H1 (cell line): ENCODE results near the gene PPIC. TPM values are rescaled to one million over a fixed set of nuclear protein-coding genes. Genes with fewer than 3 reads are reported as not detected.

Source experiments
- CTCF ChIA-PET: fragments of 300-600 bp; sonication (Branson Sonifier 250); formaldehyde crosslinking; loops from one replicate; lab custom pipeline; 2021; ENCODE audit not compliant: partially characterized antibody; lab: Charles Lee
- POLR2A ChIA-PET: fragments of 300-600 bp; sonication (Branson Sonifier 250); formaldehyde crosslinking; loops from one replicate; lab custom pipeline; 2021; ENCODE audit warnings: inconsistent platforms; ENCODE audit not compliant: partially characterized antibody; lab: Charles Lee
- DNase-seq, 2 experiments: peaks; one replicate each; pipeline versions ENCODE4 v3.0.0 to v3.0.0-alpha.2; 2010 to 2022; ENCODE audit warnings: low spot score in 2 of 2, low read depth in 1 of 2, mixed read lengths in 1 of 2
- FAIRE-seq: peaks from 2 replicates; lab custom pipeline; 2011; peaks lifted over from hg19 to GRCh38; lab: Jason Lieb, UNC
- H2AFZ ChIP-seq: 2 replicates; pipeline ENCODE4 v1.8.1; 2012; ENCODE audit warnings: low read length, inconsistent platforms
- H2AK5ac ChIP-seq: 2 replicates; pipeline ENCODE4 v1.6.1; 2013; ENCODE audit warnings: low read depth, low read length
- H2BK120ac ChIP-seq: replicated peaks from 2 replicates; pipeline ENCODE3; 2013; ENCODE audit warnings: low read depth, low read length, inconsistent platforms
- H2BK12ac ChIP-seq: 2 replicates; pipeline ENCODE4 v1.6.1; 2013; ENCODE audit warnings: low read depth, low read length
- H2BK15ac ChIP-seq: 2 replicates; pipeline ENCODE4 v1.6.1; 2013; ENCODE audit warnings: low read length
- H2BK20ac ChIP-seq: 2 replicates; pipeline ENCODE4 v1.6.1; 2013; ENCODE audit warnings: low read length
- H2BK5ac ChIP-seq: 2 replicates; pipeline ENCODE4 v1.6.1; 2013; ENCODE audit warnings: low read depth, low read length
- H3K14ac ChIP-seq: 2 replicates; pipeline ENCODE4 v1.6.1; 2013; ENCODE audit warnings: inconsistent platforms; ENCODE audit not compliant: insufficient read length
- H3K18ac ChIP-seq: 2 replicates; pipeline ENCODE4 v1.6.1; 2013; ENCODE audit warnings: low read length; ENCODE audit errors: extremely low read depth
- H3K23ac ChIP-seq: 2 replicates; pipeline ENCODE4 v1.6.1; 2013; ENCODE audit warnings: inconsistent platforms; ENCODE audit not compliant: insufficient read length
- H3K23me2 ChIP-seq: 2 replicates; pipeline ENCODE4 v1.6.1; 2013; ENCODE audit warnings: low read depth, low read length
- H3K27ac ChIP-seq: 2 replicates; pipeline ENCODE4 v1.6.1; 2011; ENCODE audit warnings: low read depth, low read length, inconsistent platforms
- H3K27me3 ChIP-seq, 4 experiments: replicated peaks in 1 of 4; 1 replicate in 1 of 4; 2 replicates in 3 of 4; pipeline versions ENCODE4 v1.6.1 to v1.8.1; 2011 to 2013; ENCODE audit warnings: low read length in 3 of 4, mild to moderate bottlenecking in 3 of 4, inconsistent platforms in 2 of 4, mixed read lengths in 2 of 4, moderate library complexity in 1 of 4; ENCODE audit not compliant: control insufficient read depth in 3 of 4, insufficient read depth in 3 of 4; ENCODE audit errors: extremely low read depth in 1 of 4
- H3K36me3 ChIP-seq, 4 experiments: 2 replicates each; pipeline versions ENCODE4 v1.6.1 to v1.8.1; 2011 to 2013; ENCODE audit warnings: mild to moderate bottlenecking in 4 of 4, low read length in 3 of 4, moderate library complexity in 2 of 4, control low read depth in 1 of 4, inconsistent platforms in 1 of 4; ENCODE audit not compliant: insufficient read depth in 4 of 4, control insufficient read depth in 2 of 4
- H3K4ac ChIP-seq: replicated peaks from 2 replicates; pipeline ENCODE3; 2013; ENCODE audit warnings: low read length, low read depth, mixed read lengths, inconsistent platforms; ENCODE audit not compliant: insufficient read length
- H3K4me1 ChIP-seq, 4 experiments: replicated peaks in 1 of 4; 1 replicate in 1 of 4; 2 replicates in 3 of 4; pipeline versions ENCODE4 v1.6.1 to v1.8.1; 2011 to 2013; ENCODE audit warnings: low read length in 3 of 4, inconsistent platforms in 2 of 4, mixed read lengths in 1 of 4; ENCODE audit not compliant: insufficient read depth in 4 of 4, control insufficient read depth in 3 of 4
- H3K4me2 ChIP-seq, 2 experiments: 2 replicates each; pipeline versions ENCODE4 v1.6.1 to v1.8.1; 2011 to 2013; ENCODE audit warnings: low read depth in 2 of 2, low read length in 2 of 2, control low read depth in 1 of 2, inconsistent platforms in 1 of 2, mild to moderate bottlenecking in 1 of 2; ENCODE audit not compliant: insufficient read depth in 1 of 2
- H3K4me3 ChIP-seq, 4 experiments: fragments of 200-600, 300-600 bp in 1 of 4; sonication (generic), shearing (Covaris generic), sonication (Bioruptor Twin) in 1 of 4; 2 replicates each; pipeline versions ENCODE4 v1.5.1 to v1.8.1; 2011 to 2016; ENCODE audit warnings: low read length in 4 of 4, low read depth in 3 of 4, control low read depth in 2 of 4, inconsistent platforms in 2 of 4, mild to moderate bottlenecking in 2 of 4, mixed read lengths in 1 of 4, moderate library complexity in 1 of 4; ENCODE audit not compliant: insufficient read depth in 2 of 4; ENCODE audit errors: extremely low read depth in 1 of 4
- H3K56ac ChIP-seq: replicated peaks from 2 replicates; pipeline ENCODE3; 2013; ENCODE audit warnings: low read depth, mild to moderate bottlenecking, mixed read lengths, low read length, inconsistent platforms; ENCODE audit not compliant: insufficient read length
- H3K79me1 ChIP-seq: 2 replicates; pipeline ENCODE4 v1.6.1; 2013; ENCODE audit warnings: low read depth, low read length, control low read depth
- H3K79me2 ChIP-seq, 2 experiments: 2 replicates each; pipeline versions ENCODE4 v1.6.1 to v1.8.1; 2012 to 2013; ENCODE audit warnings: low read length in 2 of 2, mild to moderate bottlenecking in 2 of 2, inconsistent platforms in 1 of 2; ENCODE audit not compliant: insufficient read depth in 2 of 2, control insufficient read depth in 1 of 2
- H3K9ac ChIP-seq, 4 experiments: replicated peaks in 1 of 4; 1 replicate in 1 of 4; 2 replicates in 3 of 4; pipeline versions ENCODE4 v1.6.1 to v1.8.1; 2011 to 2013; ENCODE audit warnings: low read depth in 3 of 4, low read length in 3 of 4, control low read depth in 2 of 4, mild to moderate bottlenecking in 2 of 4, moderate library complexity in 2 of 4, inconsistent platforms in 1 of 4; ENCODE audit errors: extremely low read depth in 1 of 4
- H3K9me3 ChIP-seq, 2 experiments: 2 replicates each; pipeline versions ENCODE4 v1.6.1 to v1.8.1; 2012 to 2013; ENCODE audit warnings: mild to moderate bottlenecking in 2 of 2, moderate library complexity in 2 of 2, control low read depth in 1 of 2, inconsistent platforms in 1 of 2, low read depth in 1 of 2, low read length in 1 of 2, mixed read lengths in 1 of 2; ENCODE audit not compliant: insufficient read depth in 2 of 2
- H4K20me1 ChIP-seq, 2 experiments: replicated peaks in 1 of 2; 2 replicates each; pipeline versions ENCODE3 to v1.8.1; 2011 to 2013; ENCODE audit warnings: inconsistent platforms in 2 of 2, low read length in 2 of 2, mild to moderate bottlenecking in 1 of 2; ENCODE audit not compliant: insufficient read depth in 2 of 2, control insufficient read depth in 1 of 2
- H4K5ac ChIP-seq: 2 replicates; pipeline ENCODE4 v1.6.1; 2013; ENCODE audit warnings: low read length, low read depth, mixed read lengths, inconsistent platforms; ENCODE audit not compliant: insufficient read length
- H4K8ac ChIP-seq: 2 replicates; pipeline ENCODE4 v1.8.0; 2013; ENCODE audit warnings: mild to moderate bottlenecking, moderate library complexity, low read length, inconsistent platforms; ENCODE audit not compliant: insufficient read depth; ENCODE audit errors: extremely low read depth
- H4K91ac ChIP-seq: replicated peaks from 2 replicates; pipeline ENCODE3; 2013; ENCODE audit warnings: low read length, mixed read lengths, inconsistent platforms; ENCODE audit not compliant: insufficient read length
- BACH1 ChIP-seq: IDR thresholded peaks from 2 replicates; pipeline ENCODE4 v1.6.1; 2012; ENCODE audit warnings: low read length, improper control_type of control experiment
- CHD1 ChIP-seq: IDR thresholded peaks from 2 replicates; pipeline ENCODE4 v1.6.1; 2012; ENCODE audit warnings: low read depth, low read length, improper control_type of control experiment
- EP300 ChIP-seq, 2 experiments: IDR thresholded peaks; 1 replicate in 1 of 2; 2 replicates in 1 of 2; pipeline ENCODE4 v1.6.1; 2011 to 2012; ENCODE audit warnings: low read depth in 2 of 2, low read length in 2 of 2, mild to moderate bottlenecking in 2 of 2, borderline replicate concordance in 1 of 2, inconsistent platforms in 1 of 2, moderate library complexity in 1 of 2
- GTF2F1 ChIP-seq: IDR thresholded peaks from 2 replicates; pipeline ENCODE4 v1.6.1; 2012; ENCODE audit warnings: low read depth, low read length, improper control_type of control experiment, borderline replicate concordance
- JUN ChIP-seq: IDR thresholded peaks from 2 replicates; pipeline ENCODE4 v1.6.1; 2011; ENCODE audit warnings: low read depth, mild to moderate bottlenecking, improper control_type of control experiment, low read length
- NANOG ChIP-seq: IDR thresholded peaks from 2 replicates; pipeline ENCODE4 v1.6.1; 2011; ENCODE audit warnings: low read length, low read depth, mild to moderate bottlenecking, inconsistent platforms; ENCODE audit not compliant: insufficient read depth, poor library complexity, severe bottlenecking
- SP1 ChIP-seq: IDR thresholded peaks from 2 replicates; pipeline ENCODE4 v1.6.1; 2011; ENCODE audit warnings: low read depth, low read length
- SP4 ChIP-seq: IDR thresholded peaks from 2 replicates; pipeline ENCODE4 v1.6.1; 2012; ENCODE audit warnings: low read length, inconsistent platforms
- WGBS, 2 experiments: shearing (Covaris generic) in 1 of 2; methylation state at CpG; one replicate each; pipeline versions ENCODE4 v1.1.6 to v1.1.7; 2013 to 2015; ENCODE audit warnings: low lambda C conversion rate in 2 of 2, mixed read lengths in 2 of 2, inconsistent platforms in 1 of 2, low coverage in 1 of 2, missing lambda C conversion rate in 1 of 2; ENCODE audit not compliant: insufficient replicate concordance in 2 of 2, insufficient coverage in 1 of 2, insufficient read length in 1 of 2; ENCODE audit errors: extremely low coverage in 1 of 2, missing lambda C conversion rate in 1 of 2; 5-methylcytosine and 5-hydroxymethylcytosine counted together
- polyA plus RNA-seq, 7 experiments: library from polyadenylated mRNA; depleted of rRNA in 3 of 7; stranded (reverse) in 5 of 7; unstranded in 2 of 7; fragments of >200 nt in 5 of 7; fragments of 200-250 nt in 2 of 7; gene quantifications; 1 replicate in 5 of 7; 2 replicates in 1 of 7; 4 replicates in 1 of 7; pipeline versions ENCODE4 v1.2.1 to v1.2.3, GENCODE V29; 2011 to 2013; ENCODE audit warnings: missing spikeins in 2 of 7, mixed read lengths in 2 of 7
- total RNA-seq: library from RNA; stranded (reverse); fragmentation: NEBNext Ultra II Directional; extraction: Animal tissue kit (Norgen Biotek cat#: 25700); gene quantifications from 2 replicates; pipeline ENCODE4 v1.2.1, GENCODE V29; 2021
- TF ChIP-seq, protein P1 (sequence below), 3 experiments: IDR thresholded peaks; 1 replicate in 2 of 3; 2 replicates in 1 of 3; pipeline versions ENCODE4 v1.5.1 to v1.6.1; 2011; ENCODE audit warnings: low read length in 3 of 3, mild to moderate bottlenecking in 3 of 3, inconsistent platforms in 2 of 3, low read depth in 1 of 3, moderate library complexity in 1 of 3; ENCODE audit not compliant: insufficient read depth in 1 of 3; ENCODE audit errors: control extremely low read depth in 1 of 3

Gene PPIC
- total and polyA plus RNA-seq, 2 of the 8 experiments (the other 6 are each of a cell fraction or from before 2014, with no cell fraction given): 8.5 to 10.4 TPM

DNA sequence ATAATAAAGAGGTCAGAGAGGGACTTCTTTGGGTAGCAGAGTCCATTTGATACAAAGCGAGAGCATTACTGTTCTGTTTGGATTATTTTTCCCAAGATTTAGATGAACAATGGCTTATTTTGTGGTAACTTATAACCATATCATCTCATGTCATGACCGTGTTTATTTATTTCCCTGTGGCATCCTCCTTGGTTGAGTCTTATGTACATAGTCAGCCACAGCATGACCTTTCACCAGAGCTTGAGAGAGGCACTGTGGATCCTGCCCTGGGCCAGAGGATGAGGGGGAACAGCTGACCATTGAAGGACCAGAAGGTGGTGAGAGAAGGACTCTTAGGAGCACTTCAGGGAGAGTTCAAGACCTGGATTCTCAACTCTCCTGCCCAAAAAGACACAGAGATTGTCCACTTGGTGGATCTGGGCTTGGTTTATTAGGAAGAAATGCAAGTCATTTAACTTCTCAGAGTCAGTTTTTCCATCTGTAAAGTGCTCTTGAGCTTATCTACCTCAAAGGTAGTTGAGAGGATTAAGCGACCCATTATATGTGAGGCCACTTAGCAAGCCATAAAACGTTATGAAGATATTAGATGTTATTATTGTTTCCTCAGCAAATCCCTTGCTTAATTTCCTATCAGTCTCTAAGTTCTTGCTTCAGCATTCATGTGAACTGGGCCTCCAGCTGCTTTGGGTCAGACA is 51.4 kb downstream of the PPIC start:
- Histone ChIP-seq H2BK12ac (no peak overlapping the region), H3K79me1 (no peaks in the 10 kb centered on the region; the same call in 1 of the 2 replicates), H3K14ac (no peak overlapping the region), H2AK5ac (no peak overlapping the region), H2BK120ac (no peak overlapping the region), H3K23me2 (no peaks in the 10 kb centered on the region), H4K91ac (no peak overlapping the region), H4K20me1 (no peaks in the 10 kb centered on the region), H3K18ac (no peak overlapping the region), H3K4me2 (no peak overlapping the region), H3K23ac (no peak overlapping the region), H3K4me1 (0 out of 7 replicates have a peak, but pooled peaks cover 0 to 3% (median 0%) of the 10 kb centered on the region in 4 experiments), H3K4me3 (no peak overlapping the region), H2BK20ac (no peak overlapping the region), H3K56ac (no peak overlapping the region), H3K9me3 (no peaks in the 10 kb centered on the region), H3K79me2 (no peaks in the 10 kb centered on the region), H3K9ac (no peak overlapping the region), H4K8ac (no peak overlapping the region), H3K27me3 (no peaks in the 10 kb centered on the region), H3K4ac (no peak overlapping the region), H2AFZ (no peak overlapping the region), H4K5ac (no peak overlapping the region), H2BK5ac (no peak overlapping the region), H3K36me3 (no peaks in the 10 kb centered on the region), H2BK15ac (no peak overlapping the region), H3K27ac (no peak overlapping the region)
- TF ChIP-seq EP300 (IDR thresholded peaks at IDR 0.05; ENCODE audit: borderline replicate concordance in 1 of 2, low read depth in 2 of 2, low read length in 2 of 2) (no peak), BACH1 (no peak), SP4 (no peak), SP1 (no peak), GTF2F1 (no peak), CHD1 (no peak), NANOG (no peak), JUN (no peak)
- TF ChIP-seq, protein P1, sequence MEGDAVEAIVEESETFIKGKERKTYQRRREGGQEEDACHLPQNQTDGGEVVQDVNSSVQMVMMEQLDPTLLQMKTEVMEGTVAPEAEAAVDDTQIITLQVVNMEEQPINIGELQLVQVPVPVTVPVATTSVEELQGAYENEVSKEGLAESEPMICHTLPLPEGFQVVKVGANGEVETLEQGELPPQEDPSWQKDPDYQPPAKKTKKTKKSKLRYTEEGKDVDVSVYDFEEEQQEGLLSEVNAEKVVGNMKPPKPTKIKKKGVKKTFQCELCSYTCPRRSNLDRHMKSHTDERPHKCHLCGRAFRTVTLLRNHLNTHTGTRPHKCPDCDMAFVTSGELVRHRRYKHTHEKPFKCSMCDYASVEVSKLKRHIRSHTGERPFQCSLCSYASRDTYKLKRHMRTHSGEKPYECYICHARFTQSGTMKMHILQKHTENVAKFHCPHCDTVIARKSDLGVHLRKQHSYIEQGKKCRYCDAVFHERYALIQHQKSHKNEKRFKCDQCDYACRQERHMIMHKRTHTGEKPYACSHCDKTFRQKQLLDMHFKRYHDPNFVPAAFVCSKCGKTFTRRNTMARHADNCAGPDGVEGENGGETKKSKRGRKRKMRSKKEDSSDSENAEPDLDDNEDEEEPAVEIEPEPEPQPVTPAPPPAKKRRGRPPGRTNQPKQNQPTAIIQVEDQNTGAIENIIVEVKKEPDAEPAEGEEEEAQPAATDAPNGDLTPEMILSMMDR (IDR thresholded peaks at IDR 0.05; ENCODE audit: control extremely low read depth in 1 of 3, insufficient read depth in 1 of 3, low read depth in 1 of 3, low read length in 3 of 3): no peak
- ChIA-PET CTCF (no interaction called here), POLR2A (no interaction called here)
- DNase-seq (no peak), FAIRE-seq (no peak)
- 91% methylated on average over 4 of the region's 4 CpGs; no CpG with 5 or more reads in 1 of the 2 experiments for WGBS, 2 experiments
